ENCODE measurements around the gene SFT2D3. TPM values are rescaled to one million over a fixed set of nuclear protein-coding genes. Genes with fewer than 3 reads are reported as not detected.

Gene SFT2D3
- total RNA-seq, 1 experiment from 2014 or later = 3.1 TPM

GRCh38 chr2:127663566-127664064, 37.7 kb upstream of the SFT2D3 start:
- Histone ChIP-seq H3K36me3 (ENCODE audit: control insufficient read depth in 1 of 2, insufficient read depth in 2 of 2, low read length in 2 of 2) (no peaks in the 10 kb centered on the region), H3K9me2 (ENCODE audit: insufficient read depth) (no peaks in the 10 kb centered on the region), H4K20me1 (ENCODE audit: insufficient read depth) (no peaks in the 10 kb centered on the region), H2AFZ (ENCODE audit: low read depth, low read length, poor library complexity, severe bottlenecking) (no peak overlapping the region), H3K9ac (ENCODE audit: low read length) (no peak overlapping the region), H3K4me1 (ENCODE audit: control insufficient read depth in 1 of 2, insufficient read depth in 2 of 2, low read length in 2 of 2) (peaks cover 0 to 8% of the 10 kb centered on the region in 2 experiments; a peak in 1 of 4 replicates), H3K27ac (ENCODE audit: low read depth, low read length) (no peak overlapping the region), H3K4me2 (ENCODE audit: low read length) (no peak overlapping the region), H3K79me2 (ENCODE audit: insufficient read depth, low read length) (no peaks in the 10 kb centered on the region), H3K9me3 (ENCODE audit: control insufficient read depth in 1 of 2, insufficient read depth in 1 of 2, low read depth in 1 of 2, low read length in 2 of 2) (no peaks in the 10 kb centered on the region; a peak in 1 of 4 replicates), H3K27me3 (ENCODE audit: insufficient read depth, low read length) (no peaks in the 10 kb centered on the region), H3K4me3 (replicated peaks in 1 of 2; ENCODE audit: low read depth in 1 of 2, low read length in 2 of 2) (no peak overlapping the region)
- no peak for TF ChIP-seq YY1 (IDR thresholded peaks at IDR 0.05; ENCODE audit: extremely low read depth, insufficient replicate concordance, low read depth, low read length)
- TF ChIP-seq RAD21 (IDR thresholded peaks at IDR 0.05; ENCODE audit: low read depth) = no peak
- no peak for TF ChIP-seq SP1 (IDR thresholded peaks at IDR 0.05; ENCODE audit: low read depth)
- no peak for TF ChIP-seq CBX3 (IDR thresholded peaks at IDR 0.05; ENCODE audit: low read depth)
- no peak for TF ChIP-seq SIN3A (IDR thresholded peaks at IDR 0.05; ENCODE audit: low read depth)
- no peak for TF ChIP-seq EZH2phosphoT487 (IDR thresholded peaks at IDR 0.05; ENCODE audit: borderline replicate concordance)
- no peak for TF ChIP-seq ZBTB33 (IDR thresholded peaks at IDR 0.05; ENCODE audit: extremely low read depth, insufficient replicate concordance, low read length)
- TF ChIP-seq TCF7L2 (IDR thresholded peaks at IDR 0.05; ENCODE audit: borderline replicate concordance, extremely low read depth, insufficient read depth, insufficient read length) = no peak
- TF ChIP-seq CTCF (IDR thresholded peaks at IDR 0.05 in 2 of 3, conservative IDR thresholded peaks at IDR 0.05 in 1 of 3; ENCODE audit: borderline replicate concordance in 1 of 3, insufficient read depth in 1 of 3, low read depth in 2 of 3, low read length in 2 of 3) = no peak
- TF ChIP-seq REST (IDR thresholded peaks at IDR 0.05; ENCODE audit: low read depth) = no peak
- TF ChIP-seq POLR2A (IDR thresholded peaks at IDR 0.05; ENCODE audit: borderline replicate concordance, extremely low read depth, insufficient read depth, insufficient read length) = no peak
- no peak for TF ChIP-seq POLR2AphosphoS5 (IDR thresholded peaks at IDR 0.05; ENCODE audit: low read depth, low read length)
- no peak for TF ChIP-seq ELF1 (IDR thresholded peaks at IDR 0.05; ENCODE audit: borderline replicate concordance, low read depth)
- TF ChIP-seq, protein P1, sequence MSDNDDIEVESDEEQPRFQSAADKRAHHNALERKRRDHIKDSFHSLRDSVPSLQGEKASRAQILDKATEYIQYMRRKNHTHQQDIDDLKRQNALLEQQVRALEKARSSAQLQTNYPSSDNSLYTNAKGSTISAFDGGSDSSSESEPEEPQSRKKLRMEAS (IDR thresholded peaks at IDR 0.05) = no peak
- no peak for TF ChIP-seq FOSL1 (IDR thresholded peaks at IDR 0.05; ENCODE audit: low read depth)
- no peak for TF ChIP-seq CEBPB (IDR thresholded peaks at IDR 0.05; ENCODE audit: low read depth)
- no peak for TF ChIP-seq SRF (IDR thresholded peaks at IDR 0.05; ENCODE audit: low read depth)
- no peak for TF ChIP-seq EZH2 (IDR thresholded peaks at IDR 0.05)
- no peak for TF ChIP-seq JUND (IDR thresholded peaks at IDR 0.05)
- TF ChIP-seq EGR1 (IDR thresholded peaks at IDR 0.05; ENCODE audit: low read depth) = no peak
- no TSS peak for BruUV-seq (replicated peaks)
- ChIA-PET POLR2A (no interaction called here), CTCF (interaction anchor here (0.9 kb wide), 1 partner anchor 72 kb away, joined by 3 read pairs; no protein-coding TSS in a partner anchor), RAD21 (ENCODE audit: low non-redundant PET in 1 of 2, low total read pairs in 2 of 2, uncharacterized antibody in 2 of 2, unreplicated experiment in 2 of 2) (interaction anchor here in 1 of 2 experiments (0.6 kb wide), 1 partner anchor 485 kb away, joined by 5 read pairs; no protein-coding TSS in a partner anchor)
- DNase-seq (ENCODE audit: low read depth, low spot score) (no peak), ATAC-seq (no peak)
- intact Hi-C loops (cut with micrococcal nuclease) = no loop called here

All from HCT116 (cell line).